Upper lobe of left lung (tissue), 6 donors: ENCODE measurements around the gene PDE8A. TPM values are rescaled to one million over a fixed set of nuclear protein-coding genes. Genes with fewer than 3 reads are reported as not detected.

ENCODE experiments used
- ATAC-seq, 2 donors: fragments of 200-7000 bp; cut with Tn5 transposase; one replicate each; pipeline ENCODE4 v1.9.1; 2022; ENCODE audit warnings: mild to moderate bottlenecking in 2 of 2, moderate library complexity in 2 of 2; ENCODE audit not compliant: low FRiP score in 2 of 2
- DNase-seq, 2 donors: peaks; one replicate each; pipeline ENCODE4 v3.0.0-alpha.2; 2019 to 2020
- H3K27ac ChIP-seq, 4 donors: fragments of 200-600 bp; sonication (generic); one replicate each; pipeline ENCODE4 v1.5.1; 2016 to 2019
- H3K27me3 ChIP-seq, 4 donors: fragments of 200-600 bp; sonication (generic); one replicate each; pipeline ENCODE4 v1.5.1; 2017 to 2019
- H3K36me3 ChIP-seq, 4 donors: fragments of 200-600 bp; sonication (generic); one replicate each; pipeline ENCODE4 v1.5.1; 2016 to 2019
- H3K4me1 ChIP-seq, 4 donors: fragments of 200-600 bp; sonication (generic); one replicate each; pipeline ENCODE4 v1.5.1; 2018 to 2019
- H3K4me3 ChIP-seq, 4 donors: fragments of 200-600 bp; sonication (generic); one replicate each; pipeline ENCODE4 v1.5.1; 2017 to 2019; ENCODE audit warnings: mild to moderate bottlenecking in 2 of 4, moderate library complexity in 1 of 4
- H3K9me3 ChIP-seq, 4 donors: fragments of 200-600 bp; sonication (generic); one replicate each; pipeline ENCODE4 v1.5.1; 2018 to 2019
- EP300 ChIP-seq, 4 donors: sonication (generic); formaldehyde crosslinking; IDR thresholded peaks; one replicate each; pipeline ENCODE4 v1.5.1; 2017; ENCODE audit warnings: antibody characterized with exemption in 4 of 4, control low read depth in 2 of 4
- POLR2A ChIP-seq, 4 donors: fragments of 450-650 bp; IDR thresholded peaks; one replicate each; pipeline ENCODE4 v1.5.1; 2016 to 2017; ENCODE audit warnings: antibody characterized with exemption in 4 of 4, mild to moderate bottlenecking in 2 of 4
- POLR2AphosphoS5 ChIP-seq, 2 donors: sonication (generic); formaldehyde crosslinking; IDR thresholded peaks; one replicate each; pipeline ENCODE4 v1.5.1; 2017; ENCODE audit warnings: antibody characterized with exemption in 2 of 2
- WGBS, 2 donors: methylation state at CpG; one replicate each; pipeline ENCODE4 v1.1.5; 2017 to 2018; 5-methylcytosine and 5-hydroxymethylcytosine counted together
- total RNA-seq, 6 donors: library from RNA; depleted of rRNA in 4 of 6; stranded (reverse); fragments of >200 nt in 4 of 6; gene quantifications; one replicate each; pipeline versions ENCODE4 v1.1.0 to v1.2.1, GENCODE V29; 2016 to 2021
- TF ChIP-seq, protein P1 (sequence below), 6 experiments: fragments of 450-650 bp in 4 of 6; fragments of 200-600 bp in 2 of 6; sonication (generic) in 2 of 6; IDR thresholded peaks; one replicate each; pipeline ENCODE4 v1.5.1; 2016 to 2019; ENCODE audit warnings: antibody characterized with exemption in 6 of 6
- donor health status: DM: no; HTN: no; CAD: no; lungs with moderate emphysema.
- donor health status: DM: no; HTN: yes; CAD: no; lungs with severe emphysema.

The PDE8A gene
- total RNA-seq, 6 donors from 2014 or later, result 36.5 to 66.0 (median 48.4) TPM

DNA sequence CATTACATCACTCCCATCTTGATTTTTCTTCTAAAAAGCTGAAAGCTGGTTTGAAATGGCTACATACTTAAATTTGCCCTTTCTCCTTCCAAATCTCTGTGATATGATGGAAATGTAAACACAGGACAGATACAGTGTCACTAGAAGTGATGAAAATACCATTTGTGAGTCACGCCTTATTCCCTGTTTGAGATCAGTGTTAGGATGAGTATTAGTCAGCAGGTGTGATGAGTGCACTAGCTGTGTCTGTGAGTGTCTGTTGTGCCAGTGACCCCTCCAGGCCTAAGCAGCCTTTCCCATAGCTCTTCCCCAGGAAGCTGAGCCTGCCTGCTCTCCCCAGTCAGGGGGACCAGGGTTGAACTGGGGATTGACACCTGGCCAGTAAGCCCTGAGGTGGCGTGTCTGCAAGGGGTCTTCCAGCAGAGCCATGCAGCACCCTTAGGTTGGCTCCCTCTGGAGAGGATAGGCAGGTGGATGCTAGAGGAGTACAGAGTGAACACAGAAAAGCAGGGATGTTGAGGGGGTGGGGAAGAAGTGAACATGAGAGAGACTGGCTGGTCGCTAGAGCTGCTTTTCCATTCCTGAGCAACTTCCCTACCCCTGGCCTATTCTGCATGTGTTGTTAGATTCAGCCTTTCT lies 92.0 kb downstream of the PDE8A start:
- no peak for DNase-seq
- no peak overlapping the region for H3K4me3 ChIP-seq
- peak in 1 of 2 donors; percentile 47 for ATAC-seq
- peaks cover 0 to 9% (median 0%) of the 10 kb centered on the region in 4 donors for H3K36me3 ChIP-seq
- H3K27me3 ChIP-seq, result no peaks in the 10 kb centered on the region
- no peaks in the 10 kb centered on the region for H3K9me3 ChIP-seq
- no peak overlapping the region for H3K27ac ChIP-seq
- H3K4me1 ChIP-seq, result no peaks in the 10 kb centered on the region
- 89 to 92% methylated on average over 3 of the region's 3 CpGs for WGBS, 2 donors
- TF ChIP-seq, protein P1, sequence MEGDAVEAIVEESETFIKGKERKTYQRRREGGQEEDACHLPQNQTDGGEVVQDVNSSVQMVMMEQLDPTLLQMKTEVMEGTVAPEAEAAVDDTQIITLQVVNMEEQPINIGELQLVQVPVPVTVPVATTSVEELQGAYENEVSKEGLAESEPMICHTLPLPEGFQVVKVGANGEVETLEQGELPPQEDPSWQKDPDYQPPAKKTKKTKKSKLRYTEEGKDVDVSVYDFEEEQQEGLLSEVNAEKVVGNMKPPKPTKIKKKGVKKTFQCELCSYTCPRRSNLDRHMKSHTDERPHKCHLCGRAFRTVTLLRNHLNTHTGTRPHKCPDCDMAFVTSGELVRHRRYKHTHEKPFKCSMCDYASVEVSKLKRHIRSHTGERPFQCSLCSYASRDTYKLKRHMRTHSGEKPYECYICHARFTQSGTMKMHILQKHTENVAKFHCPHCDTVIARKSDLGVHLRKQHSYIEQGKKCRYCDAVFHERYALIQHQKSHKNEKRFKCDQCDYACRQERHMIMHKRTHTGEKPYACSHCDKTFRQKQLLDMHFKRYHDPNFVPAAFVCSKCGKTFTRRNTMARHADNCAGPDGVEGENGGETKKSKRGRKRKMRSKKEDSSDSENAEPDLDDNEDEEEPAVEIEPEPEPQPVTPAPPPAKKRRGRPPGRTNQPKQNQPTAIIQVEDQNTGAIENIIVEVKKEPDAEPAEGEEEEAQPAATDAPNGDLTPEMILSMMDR (IDR thresholded peaks at IDR 0.05), result no peak

DNA sequence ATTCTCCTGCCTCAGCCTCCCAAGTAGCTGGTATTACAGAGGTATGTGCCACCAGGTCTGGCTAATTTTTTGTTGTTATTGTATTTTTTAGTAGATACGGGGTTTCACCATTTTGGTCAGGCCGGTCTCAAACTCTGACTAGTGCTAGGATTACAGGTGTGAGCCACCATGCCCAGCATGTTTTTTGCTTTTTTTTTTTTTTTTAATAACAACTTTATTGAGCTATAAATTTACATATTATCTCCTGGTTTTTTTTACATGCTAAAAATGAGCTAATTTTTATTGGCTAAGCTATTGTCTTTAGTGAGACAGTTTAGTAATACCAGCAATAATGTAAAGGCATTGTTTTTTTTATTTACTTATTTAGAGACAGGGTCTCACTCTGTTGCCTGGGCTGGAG lies 105.2 kb downstream of the PDE8A start:
- Histone ChIP-seq H3K27ac (no peak overlapping the region), H3K4me1 (no peaks in the 10 kb centered on the region), H3K36me3 (peaks cover 4 to 49% (median 11%) of the 10 kb centered on the region in 4 donors), H3K27me3 (no peaks in the 10 kb centered on the region), H3K4me3 (no peak overlapping the region), H3K9me3 (no peaks in the 10 kb centered on the region)
- DNase-seq (no peak), ATAC-seq (no peak)
- TF ChIP-seq POLR2A (IDR thresholded peaks at IDR 0.05), result no peak
- TF ChIP-seq, protein P1 (IDR thresholded peaks at IDR 0.05), result no peak
- no peak for TF ChIP-seq EP300 (IDR thresholded peaks at IDR 0.05)
- no peak for TF ChIP-seq POLR2AphosphoS5 (IDR thresholded peaks at IDR 0.05)
- 94 to 98% methylated on average over 2 of the region's 2 CpGs for WGBS, 2 donors

DNA sequence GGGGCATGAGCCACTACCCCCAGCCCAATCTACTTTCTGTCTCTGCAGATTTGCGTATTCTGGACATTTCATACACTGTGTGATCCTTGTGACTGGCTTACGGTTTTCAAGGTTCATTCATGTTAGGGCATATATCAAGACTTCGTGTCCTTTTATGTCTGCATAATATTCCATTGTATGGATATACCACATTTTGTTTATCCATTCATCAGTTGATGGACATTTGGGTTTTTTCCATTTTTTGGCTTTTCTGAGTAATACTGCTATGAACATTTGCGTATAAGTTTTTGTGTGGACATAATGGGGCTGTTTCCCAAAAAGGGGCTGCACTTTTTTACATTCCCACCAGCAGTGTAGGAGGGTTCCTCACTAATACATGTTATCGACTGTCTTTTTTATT lies 106.6 kb downstream of the PDE8A start:
- TF ChIP-seq POLR2AphosphoS5 (IDR thresholded peaks at IDR 0.05) (no peak), EP300 (IDR thresholded peaks at IDR 0.05) (no peak), POLR2A (IDR thresholded peaks at IDR 0.05) (no peak)
- TF ChIP-seq, protein P1 (IDR thresholded peaks at IDR 0.05), result no peak
- H3K4me3 ChIP-seq, result no peak overlapping the region
- no peaks in the 10 kb centered on the region for H3K9me3 ChIP-seq
- H3K4me1 ChIP-seq, result no peaks in the 10 kb centered on the region
- H3K27me3 ChIP-seq, result no peaks in the 10 kb centered on the region
- DNase-seq, result no peak
- no peak for ATAC-seq
- WGBS, 2 donors, result 79 to 97% methylated on average over 5 of the region's 5 CpGs
- peaks cover 6 to 60% (median 20%) of the 10 kb centered on the region in 4 donors for H3K36me3 ChIP-seq
- no peak overlapping the region for H3K27ac ChIP-seq

DNA sequence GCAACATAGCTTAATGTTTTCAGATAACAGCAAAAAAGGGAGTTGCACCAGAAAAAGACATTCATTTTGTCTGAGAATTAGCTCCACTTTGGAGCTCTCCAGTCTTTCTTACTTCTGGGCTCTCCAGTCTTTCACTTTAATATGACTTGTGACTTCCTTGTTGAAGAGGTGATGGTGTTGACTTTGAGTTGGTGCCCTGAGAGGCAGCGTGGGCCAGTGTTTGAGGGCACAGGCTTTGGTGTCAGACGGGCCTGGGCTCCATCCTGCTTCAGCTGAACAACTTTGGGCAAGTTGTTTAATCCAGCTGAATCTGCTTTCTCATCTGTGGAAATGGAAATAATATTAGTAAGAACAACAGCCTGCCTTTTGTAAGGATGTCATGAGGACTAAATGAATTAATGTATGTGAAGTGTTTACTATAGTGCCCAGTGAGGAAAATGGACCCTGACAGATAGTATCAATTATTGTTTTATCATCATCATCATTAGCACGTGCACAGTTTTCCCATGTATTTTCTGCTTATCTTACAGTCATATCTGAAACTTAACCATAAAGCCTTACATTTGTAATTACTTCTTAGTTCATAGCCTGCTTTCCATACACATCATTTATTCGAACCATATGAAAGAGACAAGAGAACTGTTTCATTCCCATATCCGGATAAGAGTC lies 108.4 kb downstream of the PDE8A start:
- 85% methylated on average over 5 of the region's 5 CpGs for WGBS, 2 donors

More for the DNA sequence above, 108.4 kb downstream of the PDE8A start:
- no peak overlapping the region for H3K4me3 ChIP-seq
- H3K9me3 ChIP-seq, result no peaks in the 10 kb centered on the region
- no peak for TF ChIP-seq POLR2AphosphoS5 (IDR thresholded peaks at IDR 0.05)
- TF ChIP-seq, protein P1 (IDR thresholded peaks at IDR 0.05), result no peak
- no peak for TF ChIP-seq EP300 (IDR thresholded peaks at IDR 0.05)
- no peak for TF ChIP-seq POLR2A (IDR thresholded peaks at IDR 0.05)
- no peaks in the 10 kb centered on the region for H3K4me1 ChIP-seq
- ATAC-seq, result no peak
- H3K27ac ChIP-seq, result no peak overlapping the region
- DNase-seq, result peak in 1 of 2 donors; percentile 62
- H3K27me3 ChIP-seq, result no peaks in the 10 kb centered on the region
- H3K36me3 ChIP-seq, result peaks cover 3 to 52% (median 14%) of the 10 kb centered on the region in 4 donors
